GM23248 (cell line): Measurements from ENCODE around the gene MARCOL. TPM values are rescaled to one million over a fixed set of nuclear protein-coding genes. Genes with fewer than 3 reads are reported as not detected.

Source experiments
- DNase-seq: peaks from one replicate; pipeline ENCODE4 v3.0.0-alpha.2; 2015
- H2AFZ ChIP-seq: fragments of 200-600 bp; sonication (generic); 2 replicates; pipeline ENCODE4 v1.6.1; 2016; ENCODE audit warnings: antibody characterized with exemption
- H3F3A ChIP-seq: fragments of 200-600 bp; sonication (generic); 2 replicates; pipeline ENCODE4 v1.6.1; 2016; ENCODE audit warnings: mild to moderate bottlenecking, antibody characterized with exemption, mixed run types; ENCODE audit not compliant: insufficient read depth
- H3K27ac ChIP-seq: fragments of 200-600 bp; sonication (generic); 2 replicates; pipeline ENCODE4 v1.5.1; 2016; ENCODE audit warnings: mild to moderate bottlenecking
- H3K27me3 ChIP-seq: fragments of 200-600 bp; sonication (generic); replicated peaks from 2 replicates; pipeline ENCODE4 v1.6.1; 2016; ENCODE audit warnings: mild to moderate bottlenecking; ENCODE audit not compliant: insufficient read depth
- H3K36me3 ChIP-seq: fragments of 200-600 bp; sonication (generic); 2 replicates; pipeline ENCODE4 v1.6.1; 2016; ENCODE audit warnings: low read depth, mild to moderate bottlenecking
- H3K4me1 ChIP-seq: fragments of 200-600 bp; sonication (generic); 2 replicates; pipeline ENCODE4 v1.6.1; 2016; ENCODE audit warnings: mild to moderate bottlenecking; ENCODE audit not compliant: insufficient read depth
- H3K4me2 ChIP-seq: fragments of 200-600 bp; sonication (generic); one replicate; pipeline ENCODE4 v1.6.1; 2016; ENCODE audit warnings: mild to moderate bottlenecking; ENCODE audit not compliant: unreplicated experiment
- H3K4me3 ChIP-seq: fragments of 200-600 bp; sonication (generic); 2 replicates; pipeline ENCODE4 v1.5.1; 2016; ENCODE audit warnings: mild to moderate bottlenecking
- H3K79me2 ChIP-seq: fragments of 200-600 bp; sonication (generic); 2 replicates; pipeline ENCODE4 v1.6.1; 2016; ENCODE audit warnings: mild to moderate bottlenecking; ENCODE audit not compliant: insufficient read depth
- H3K9ac ChIP-seq: fragments of 200-600 bp; sonication (generic); 2 replicates; pipeline ENCODE4 v1.6.1; 2016; ENCODE audit warnings: mild to moderate bottlenecking
- H3K9me2 ChIP-seq: fragments of 200-600 bp; sonication (generic); 2 replicates; pipeline ENCODE4 v1.6.1; 2016; ENCODE audit warnings: mixed run types, mild to moderate bottlenecking, moderate library complexity; ENCODE audit not compliant: insufficient read depth
- H3K9me3 ChIP-seq: fragments of 200-600 bp; sonication (generic); one replicate; pipeline ENCODE4 v1.6.1; 2017; ENCODE audit warnings: low read depth
- H4K20me1 ChIP-seq: fragments of 200-600 bp; sonication (generic); 2 replicates; pipeline ENCODE4 v1.6.0; 2016; ENCODE audit not compliant: insufficient read depth
- EZH2 ChIP-seq: fragments of 200-600 bp; sonication (generic); IDR thresholded peaks from 2 replicates; pipeline ENCODE4 v1.6.1; 2018; ENCODE audit warnings: antibody characterized with exemption, mild to moderate bottlenecking; ENCODE audit not compliant: insufficient read depth, poor library complexity, severe bottlenecking
- EZH2phosphoT487 ChIP-seq: fragments of 200-600 bp; sonication (generic); IDR thresholded peaks from 2 replicates; pipeline ENCODE4 v1.6.1; 2018; ENCODE audit warnings: antibody characterized with exemption, moderate library complexity, mild to moderate bottlenecking, low read depth; ENCODE audit not compliant: insufficient read depth
- WGBS, 2 experiments: methylation state at CpG; one replicate each; pipeline ENCODE4 v1.1.6; 2015 to 2017; ENCODE audit warnings: low lambda C conversion rate in 2 of 2, low coverage in 1 of 2; ENCODE audit errors: missing lambda C conversion rate in 2 of 2; 5-methylcytosine and 5-hydroxymethylcytosine counted together
- in situ Hi-C: fragments of 300-500 bp; cut with MboI; formaldehyde crosslinking; loops from 2 replicates; pipeline ENCODE4 v1.15.0; 2020
- polyA plus RNA-seq: library from polyadenylated mRNA; unstranded; fragments of >200 nt; fragmentation: Nextera tagmentation; extraction: Ambion mirVana; gene quantifications from 2 replicates; pipeline ENCODE4 v1.2.1, GENCODE V29; 2016
- total RNA-seq: library from RNA; depleted of rRNA; stranded (reverse); fragments of >200 nt; shearing (Covaris generic); gene quantifications from 2 replicates; pipeline ENCODE4 v1.2.3, GENCODE V29; 2014; rRNA removed

Gene MARCOL, protein sequence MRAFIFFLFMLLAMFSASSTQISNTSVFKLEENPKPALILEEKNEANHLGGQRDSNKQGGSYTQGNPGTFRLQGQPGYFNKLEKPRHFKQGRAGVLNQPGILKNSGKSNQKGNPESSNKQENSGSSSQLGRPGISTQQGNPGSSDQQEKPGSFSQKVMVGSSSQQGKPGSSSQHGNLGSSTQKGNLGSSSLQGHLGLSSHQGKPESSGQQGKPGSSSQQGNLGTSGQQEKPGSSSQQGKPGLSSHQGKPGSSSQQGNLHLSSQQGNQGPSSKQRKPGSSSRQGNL
- total RNA-seq (not detected in 2 replicates), polyA plus RNA-seq (not detected in 2 replicates)

DNA sequence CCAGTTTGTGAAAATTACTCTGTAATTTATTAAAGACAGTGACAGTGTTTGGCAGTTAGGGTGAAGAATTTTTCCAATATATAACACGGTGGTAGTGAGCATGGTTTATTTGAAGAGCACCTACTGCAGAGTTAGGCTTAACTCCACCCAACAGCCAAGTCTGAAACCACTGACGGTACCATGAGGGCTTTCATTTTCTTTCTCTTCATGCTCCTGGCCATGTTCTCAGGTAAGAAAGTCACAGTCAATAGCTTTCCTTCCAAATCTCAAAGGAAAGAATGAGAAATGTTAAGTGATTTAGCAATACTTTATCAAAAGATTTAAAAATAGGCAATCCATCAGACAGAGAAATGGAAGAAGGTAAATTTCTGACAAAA lies at the start of gene MARCOL:
TSS of gene MARCOL (plus strand) at position 108 of the 377 bp plus-strand sequence. CDS start at position 181, 73 bp downstream.
- no peak within 1 kb of the TSS for H3K27ac ChIP-seq
- TF ChIP-seq EZH2phosphoT487 (no peak), EZH2 (no peak)
- in situ Hi-C loops: no loop called here
- 12 to 13% methylated on average over 2 of the region's 2 CpGs for WGBS, 2 experiments
- no peak within 1 kb of the TSS for H3K9ac ChIP-seq
- H2AFZ ChIP-seq: no peak within 1 kb of the TSS
- H3K4me1 ChIP-seq: no peaks in the 10 kb centered on the region
- H3K9me2 ChIP-seq: no peaks in the 10 kb centered on the region
- H3F3A ChIP-seq: no peaks in the 10 kb centered on the region
- no peak within 1 kb of the TSS for H3K4me3 ChIP-seq
- H3K36me3 ChIP-seq: no peaks in the 10 kb centered on the region
- DNase-seq: no peak
- no peaks in the 10 kb centered on the region for H4K20me1 ChIP-seq
- H3K79me2 ChIP-seq: no peaks in the 10 kb centered on the region
- no peak within 1 kb of the TSS for H3K4me2 ChIP-seq
- no peaks in the 10 kb centered on the region for H3K9me3 ChIP-seq
- no peaks in the 10 kb centered on the region for H3K27me3 ChIP-seq

DNA sequence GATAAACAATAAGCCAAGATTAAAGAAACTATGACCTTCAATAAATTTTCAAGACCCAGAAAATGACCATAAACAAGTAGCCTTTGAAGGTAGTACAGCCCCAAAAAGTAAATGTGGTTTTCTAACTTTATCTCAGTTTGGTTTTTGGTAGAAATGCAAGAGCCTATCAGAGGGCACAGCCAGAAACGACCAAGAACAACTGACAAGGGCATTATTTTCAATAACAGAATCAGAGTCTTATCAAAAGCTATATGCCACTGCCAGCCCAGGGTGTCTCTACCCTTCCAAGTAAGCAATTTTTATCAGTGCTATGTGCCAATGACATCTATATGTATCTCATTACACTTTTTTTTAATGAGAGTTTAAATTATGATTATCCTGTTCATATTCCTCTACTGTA lies 47.3 kb upstream of the MARCOL start:
- no peaks in the 10 kb centered on the region for H3K79me2 ChIP-seq
- no peak overlapping the region for H3K4me3 ChIP-seq
- no peak for DNase-seq
- no peak overlapping the region for H3K27ac ChIP-seq
- no peak overlapping the region for H2AFZ ChIP-seq
- in situ Hi-C loops: loop anchor here (25.0 kb wide), 1 partner anchor 921 kb away; no protein-coding TSS in a partner anchor
- 0 to 14% methylated on average over 1 of the region's 1 CpG for WGBS, 2 experiments
- no peaks in the 10 kb centered on the region for H3K9me3 ChIP-seq
- H3K36me3 ChIP-seq: no peaks in the 10 kb centered on the region
- H3K4me1 ChIP-seq: peaks cover under 1% of the 10 kb centered on the region; the same call in 1 of the 2 replicates
- H3K4me2 ChIP-seq: no peak overlapping the region
- H3F3A ChIP-seq: 0 out of 2 replicates have a peak, but pooled peaks cover 4% of the 10 kb centered on the region
- H3K27me3 ChIP-seq: no peaks in the 10 kb centered on the region; the same call in 1 of the 2 replicates
- TF ChIP-seq EZH2phosphoT487: no peak
- no peak for TF ChIP-seq EZH2
- no peak overlapping the region for H3K9ac ChIP-seq
- H4K20me1 ChIP-seq: no peaks in the 10 kb centered on the region
- H3K9me2 ChIP-seq: no peaks in the 10 kb centered on the region

DNA sequence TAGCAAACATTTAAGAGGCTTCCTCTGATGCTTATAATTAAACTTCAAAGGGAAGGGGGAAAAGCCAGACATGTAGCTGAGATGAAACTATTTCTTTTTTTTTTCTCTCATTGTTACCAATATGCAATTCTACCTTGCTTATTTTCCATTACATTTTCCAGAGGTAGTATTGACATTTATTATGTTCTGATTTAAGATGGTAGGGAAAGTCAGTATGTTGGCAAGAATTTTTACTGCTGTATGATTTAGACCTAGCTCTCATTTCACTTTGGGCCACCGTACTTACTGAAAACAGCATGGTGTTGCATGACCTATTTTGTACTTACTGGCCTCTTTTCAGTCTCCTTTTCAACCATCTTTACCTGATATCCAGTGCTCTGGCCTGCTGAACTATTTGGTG lies 45.1 kb upstream of the MARCOL start:
- DNase-seq: no peak
- no peaks in the 10 kb centered on the region for H3K36me3 ChIP-seq
- in situ Hi-C loops: loop anchor here (25.0 kb wide), 1 partner anchor 919 kb away; no protein-coding TSS in a partner anchor

DNA sequence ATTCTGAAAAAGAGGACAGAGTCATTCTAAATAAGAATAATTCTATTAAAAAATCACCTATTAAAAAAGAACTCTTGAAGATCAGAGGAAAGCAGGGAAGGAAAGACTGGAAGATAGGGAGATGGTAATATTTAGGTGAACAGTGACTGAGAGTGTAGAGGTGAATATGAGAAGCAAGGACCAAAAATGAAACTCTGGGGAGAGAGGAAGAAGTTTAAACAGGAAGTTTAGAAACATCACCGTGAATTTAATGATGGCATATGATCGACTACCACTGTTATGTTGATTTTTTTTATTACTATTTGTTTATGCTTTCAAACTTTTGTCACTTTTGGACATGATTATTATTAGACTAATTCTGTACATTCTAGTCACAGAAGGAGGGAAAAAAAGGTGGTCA lies 37.2 kb upstream of the MARCOL start:
- 19 to 22% methylated on average over 2 of the region's 2 CpGs for WGBS, 2 experiments
- H3K36me3 ChIP-seq: no peaks in the 10 kb centered on the region
- H2AFZ ChIP-seq: no peak overlapping the region
- no peaks in the 10 kb centered on the region for H3K79me2 ChIP-seq
- no peak overlapping the region for H3K4me2 ChIP-seq
- H4K20me1 ChIP-seq: no peaks in the 10 kb centered on the region
- no peak overlapping the region for H3K9ac ChIP-seq
- H3K4me1 ChIP-seq: no peaks in the 10 kb centered on the region
- H3K9me2 ChIP-seq: no peaks in the 10 kb centered on the region
- TF ChIP-seq EZH2phosphoT487: no peak
- no peaks in the 10 kb centered on the region for H3K27me3 ChIP-seq
- DNase-seq: no peak
- H3F3A ChIP-seq: no peaks in the 10 kb centered on the region
- H3K27ac ChIP-seq: no peak overlapping the region
- no peak overlapping the region for H3K4me3 ChIP-seq
- no peaks in the 10 kb centered on the region for H3K9me3 ChIP-seq
- in situ Hi-C loops: no loop called here

More for the DNA sequence above, 45.1 kb upstream of the MARCOL start:
- Histone ChIP-seq H3K4me3 (no peak overlapping the region), H3K9me2 (no peaks in the 10 kb centered on the region), H3K9ac (no peak overlapping the region), H3K27me3 (no peaks in the 10 kb centered on the region), H3K27ac (no peak overlapping the region), H3K4me1 (no peaks in the 10 kb centered on the region), H2AFZ (no peak overlapping the region), H3K79me2 (no peaks in the 10 kb centered on the region), H3F3A (no peaks in the 10 kb centered on the region), H3K9me3 (no peaks in the 10 kb centered on the region), H4K20me1 (no peaks in the 10 kb centered on the region), H3K4me2 (no peak overlapping the region)
- no peak for TF ChIP-seq EZH2
- no peak for TF ChIP-seq EZH2phosphoT487
- WGBS, 2 experiments: 15 to 21% methylated on average over 1 of the region's 1 CpG
